ENCODE measurements around the gene TMEM245. TPM values are rescaled to one million over a fixed set of nuclear protein-coding genes. Genes with fewer than 3 reads are reported as not detected.
"Not testable (repeated sequence)": the region's sequence is repeated elsewhere in the genome, so short reads cannot be mapped to it uniquely, and the experiment has no call there.

TMEM245 gene
- total RNA-seq, 1 experiment from 2014 or later: 110 TPM

DNA sequence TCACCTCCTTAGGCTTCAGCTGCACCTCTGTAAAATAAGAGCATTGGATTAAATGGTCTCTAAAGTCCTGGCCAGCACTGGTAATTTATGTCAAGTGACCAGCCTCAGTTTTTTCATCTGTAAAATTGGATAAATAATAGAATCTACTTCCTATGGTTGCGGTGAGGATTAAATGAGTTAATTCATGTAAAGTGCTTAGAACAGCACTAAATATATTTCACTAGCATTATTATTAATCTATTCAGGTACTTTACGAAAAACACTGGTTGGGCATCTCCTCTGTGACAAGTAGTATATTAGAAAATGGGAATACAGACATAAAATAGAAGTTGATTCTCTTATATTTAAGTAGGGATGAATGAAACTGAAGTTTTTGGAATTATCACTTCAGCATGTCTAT is 13.8 kb upstream of the TMEM245 start:
- TF ChIP-seq, protein P1, sequence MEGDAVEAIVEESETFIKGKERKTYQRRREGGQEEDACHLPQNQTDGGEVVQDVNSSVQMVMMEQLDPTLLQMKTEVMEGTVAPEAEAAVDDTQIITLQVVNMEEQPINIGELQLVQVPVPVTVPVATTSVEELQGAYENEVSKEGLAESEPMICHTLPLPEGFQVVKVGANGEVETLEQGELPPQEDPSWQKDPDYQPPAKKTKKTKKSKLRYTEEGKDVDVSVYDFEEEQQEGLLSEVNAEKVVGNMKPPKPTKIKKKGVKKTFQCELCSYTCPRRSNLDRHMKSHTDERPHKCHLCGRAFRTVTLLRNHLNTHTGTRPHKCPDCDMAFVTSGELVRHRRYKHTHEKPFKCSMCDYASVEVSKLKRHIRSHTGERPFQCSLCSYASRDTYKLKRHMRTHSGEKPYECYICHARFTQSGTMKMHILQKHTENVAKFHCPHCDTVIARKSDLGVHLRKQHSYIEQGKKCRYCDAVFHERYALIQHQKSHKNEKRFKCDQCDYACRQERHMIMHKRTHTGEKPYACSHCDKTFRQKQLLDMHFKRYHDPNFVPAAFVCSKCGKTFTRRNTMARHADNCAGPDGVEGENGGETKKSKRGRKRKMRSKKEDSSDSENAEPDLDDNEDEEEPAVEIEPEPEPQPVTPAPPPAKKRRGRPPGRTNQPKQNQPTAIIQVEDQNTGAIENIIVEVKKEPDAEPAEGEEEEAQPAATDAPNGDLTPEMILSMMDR (IDR thresholded peaks at IDR 0.05; ENCODE audit: insufficient read depth in 1 of 2, low read depth in 1 of 2, low read length in 1 of 2, severe bottlenecking in 1 of 2, unreplicated experiment in 1 of 2): no peak
- intact Hi-C loops (cut with micrococcal nuclease; ENCODE audit: unreplicated experiment): no loop called here
- H3K36me3 Mint-ChIP-seq (ENCODE audit: insufficient read depth, unreplicated experiment): no peaks in the 10 kb centered on the region
- Histone ChIP-seq H3K36me3 (ENCODE audit: control insufficient read depth, insufficient read depth, low read length) (no peaks in the 10 kb centered on the region), H3K4me3 (ENCODE audit: low read depth, low read length) (no peak overlapping the region), H3K27me3 (replicated peaks; ENCODE audit: control insufficient read depth, insufficient read depth, low read length) (no peaks in the 10 kb centered on the region), H3K9me3 (no peaks in the 10 kb centered on the region), H3K4me1 (peaks cover 36% of the 10 kb centered on the region)
- BruUV-seq (replicated peaks): no TSS peak
- H3K4me1 Mint-ChIP-seq (ENCODE audit: low read depth, unreplicated experiment): peaks cover 8% of the 10 kb centered on the region
- H3K9me3 Mint-ChIP-seq (ENCODE audit: unreplicated experiment): no peaks in the 10 kb centered on the region
- CTCF ChIA-PET: no interaction called here
- no peaks in the 10 kb centered on the region for H3K27me3 Mint-ChIP-seq (ENCODE audit: insufficient read depth, unreplicated experiment)
- no peak for DNase-seq
- no peak overlapping the region for H3K27ac Mint-ChIP-seq (ENCODE audit: unreplicated experiment)
- POLR2A ChIA-PET: no interaction called here
- H3K4me3 Mint-ChIP-seq (ENCODE audit: unreplicated experiment): no peak overlapping the region

DNA sequence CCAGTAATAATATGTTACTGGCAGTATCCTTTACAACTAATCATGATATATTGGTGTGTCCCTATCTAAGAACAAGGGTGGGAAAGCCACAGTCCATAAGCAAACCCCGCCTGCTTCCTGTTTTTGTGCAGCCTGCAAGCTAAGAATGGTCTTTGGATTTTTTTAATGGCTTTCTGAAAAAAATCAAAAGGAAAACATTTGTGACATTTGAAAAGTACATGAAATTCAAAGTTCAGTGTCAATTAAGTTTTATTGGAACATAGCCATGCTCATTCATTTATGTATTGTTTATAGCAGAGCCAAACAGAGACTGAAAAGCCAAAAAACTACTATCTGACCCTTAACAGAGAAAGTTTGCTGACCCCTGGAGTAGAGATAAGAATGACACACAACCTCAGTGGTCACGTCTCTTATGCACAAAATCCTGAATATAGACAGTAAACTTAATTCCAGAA is 12.8 kb upstream of the TMEM245 start:
- intact Hi-C loops (cut with micrococcal nuclease; ENCODE audit: unreplicated experiment): no loop called here
- H3K9me3 ChIP-seq: no peaks in the 10 kb centered on the region
- no peaks in the 10 kb centered on the region for H3K36me3 Mint-ChIP-seq (ENCODE audit: insufficient read depth, unreplicated experiment)
- H3K4me1 ChIP-seq: peaks cover 40% of the 10 kb centered on the region
- no peak for DNase-seq
- H3K4me1 Mint-ChIP-seq (ENCODE audit: low read depth, unreplicated experiment): peaks cover 14% of the 10 kb centered on the region
- H3K9me3 Mint-ChIP-seq (ENCODE audit: unreplicated experiment): no peaks in the 10 kb centered on the region
- ChIA-PET CTCF (no interaction called here), POLR2A (no interaction called here)
- H3K4me3 ChIP-seq (ENCODE audit: low read depth, low read length): no peak overlapping the region
- no peak overlapping the region for H3K4me3 Mint-ChIP-seq (ENCODE audit: unreplicated experiment)
- no peaks in the 10 kb centered on the region for H3K27me3 Mint-ChIP-seq (ENCODE audit: insufficient read depth, unreplicated experiment)
- no TSS peak for BruUV-seq (replicated peaks)
- no peaks in the 10 kb centered on the region for H3K36me3 ChIP-seq (ENCODE audit: control insufficient read depth, insufficient read depth, low read length)
- TF ChIP-seq, protein P1 (IDR thresholded peaks at IDR 0.05; ENCODE audit: insufficient read depth in 1 of 2, low read depth in 1 of 2, low read length in 1 of 2, severe bottlenecking in 1 of 2, unreplicated experiment in 1 of 2): peak in 1 of 2 experiments; percentile 20
- no peaks in the 10 kb centered on the region for H3K27me3 ChIP-seq (replicated peaks; ENCODE audit: control insufficient read depth, insufficient read depth, low read length)
- no peak overlapping the region for H3K27ac Mint-ChIP-seq (ENCODE audit: unreplicated experiment)

DNA sequence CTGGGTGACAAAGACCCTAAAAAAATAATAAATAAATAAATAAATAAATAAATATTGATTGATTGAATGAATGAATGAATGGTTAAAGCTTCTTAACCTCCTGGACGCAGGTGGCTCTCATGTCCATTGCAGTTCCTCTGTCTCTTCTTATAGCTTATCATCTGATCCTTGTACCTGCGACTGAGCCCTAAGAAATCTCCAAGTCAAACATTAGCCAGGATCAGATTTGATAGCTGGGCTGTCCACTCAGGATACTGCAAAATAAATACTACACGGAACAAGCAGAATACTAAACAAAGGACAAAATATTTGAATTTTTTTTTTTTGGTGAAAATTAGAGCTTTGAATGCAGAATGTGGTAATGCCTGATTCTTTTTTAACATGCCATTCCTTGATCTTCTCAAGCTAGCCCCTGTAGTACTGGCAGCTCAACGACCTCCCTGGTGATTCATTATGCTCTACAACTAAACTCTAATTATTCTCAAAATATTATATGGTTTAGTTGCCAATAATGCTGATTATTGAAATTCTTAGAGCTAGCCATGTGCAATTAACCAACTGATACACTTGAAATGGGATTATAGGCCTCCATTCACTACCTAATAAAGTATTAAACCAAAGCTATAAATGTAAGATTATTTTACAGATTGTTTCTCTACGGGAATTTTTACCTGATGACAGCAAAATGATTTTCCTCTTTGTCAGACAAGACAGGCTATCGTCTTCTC is 9.9 kb upstream of the TMEM245 start:
- peaks cover 54% of the 10 kb centered on the region for H3K4me1 ChIP-seq
- peaks cover 18% of the 10 kb centered on the region for H3K4me1 Mint-ChIP-seq (ENCODE audit: low read depth, unreplicated experiment)
- CTCF ChIA-PET: interaction anchor here (1.1 kb wide), 1 partner anchor 53 kb away, joined by 5 read pairs; no protein-coding TSS in a partner anchor

DNA sequence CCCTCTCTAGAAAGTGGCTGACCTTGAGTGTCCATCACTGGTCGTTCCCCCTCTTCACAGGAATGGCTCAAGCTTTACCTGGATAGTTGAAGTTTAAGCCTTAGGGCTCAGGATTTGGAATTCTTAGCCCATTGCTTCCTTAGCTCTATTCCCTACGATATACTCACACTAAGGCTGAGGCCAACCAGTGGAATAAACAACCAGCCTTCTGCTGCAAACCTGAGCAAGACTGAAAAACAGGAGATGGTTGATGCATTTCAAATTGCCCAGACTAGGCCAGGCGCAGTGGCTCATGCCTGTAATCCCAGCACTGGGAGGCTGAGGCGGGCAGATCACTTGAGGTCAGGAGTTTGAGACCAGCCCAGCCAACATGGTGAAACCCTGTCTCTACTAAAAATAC is 6.9 kb upstream of the TMEM245 start:
- H3K36me3 Mint-ChIP-seq (ENCODE audit: insufficient read depth, unreplicated experiment); H3K27ac Mint-ChIP-seq (ENCODE audit: unreplicated experiment); H3K9me3 Mint-ChIP-seq (ENCODE audit: unreplicated experiment); H3K4me3 Mint-ChIP-seq (ENCODE audit: unreplicated experiment); H3K27me3 ChIP-seq (replicated peaks; ENCODE audit: control insufficient read depth, insufficient read depth, low read length); CTCF ChIA-PET; BruUV-seq (replicated peaks); H3K36me3 ChIP-seq (ENCODE audit: control insufficient read depth, insufficient read depth, low read length); H3K27me3 Mint-ChIP-seq (ENCODE audit: insufficient read depth, unreplicated experiment); DNase-seq; H3K9me3 ChIP-seq; intact Hi-C loops (cut with micrococcal nuclease; ENCODE audit: unreplicated experiment); H3K4me3 ChIP-seq (ENCODE audit: low read depth, low read length); POLR2A ChIA-PET: not testable (repeated sequence)
- peaks cover 63% of the 10 kb centered on the region for H3K4me1 ChIP-seq
- peaks cover 38% of the 10 kb centered on the region for H3K4me1 Mint-ChIP-seq (ENCODE audit: low read depth, unreplicated experiment)

More for the DNA sequence above, 9.9 kb upstream of the TMEM245 start:
- no TSS peak for BruUV-seq (replicated peaks)
- Histone ChIP-seq H3K9me3 (no peaks in the 10 kb centered on the region), H3K36me3 (ENCODE audit: control insufficient read depth, insufficient read depth, low read length) (no peaks in the 10 kb centered on the region), H3K4me3 (ENCODE audit: low read depth, low read length) (no peak overlapping the region), H3K27me3 (replicated peaks; ENCODE audit: control insufficient read depth, insufficient read depth, low read length) (no peaks in the 10 kb centered on the region)
- Mint-ChIP-seq H3K9me3 (ENCODE audit: unreplicated experiment) (no peaks in the 10 kb centered on the region), H3K4me3 (ENCODE audit: unreplicated experiment) (no peak overlapping the region), H3K36me3 (ENCODE audit: insufficient read depth, unreplicated experiment) (no peaks in the 10 kb centered on the region), H3K27me3 (ENCODE audit: insufficient read depth, unreplicated experiment) (no peaks in the 10 kb centered on the region), H3K27ac (ENCODE audit: unreplicated experiment) (no peak overlapping the region)
- POLR2A ChIA-PET: no interaction called here
- intact Hi-C loops (cut with micrococcal nuclease; ENCODE audit: unreplicated experiment): loop anchor here (1.0 kb wide), 1 partner anchor 9 kb away; no protein-coding TSS in a partner anchor
- TF ChIP-seq, protein P1 (IDR thresholded peaks at IDR 0.05; ENCODE audit: insufficient read depth in 1 of 2, low read depth in 1 of 2, low read length in 1 of 2, severe bottlenecking in 1 of 2, unreplicated experiment in 1 of 2): no peak
- peak in 1 of 2 experiments; percentile 34 for DNase-seq
